ENCODE results near the gene ADAM17. TPM values are rescaled to one million over a fixed set of nuclear protein-coding genes. Genes with fewer than 3 reads are reported as not detected.

ADAM17 gene
- total and polyA plus RNA-seq, 10 of the 15 experiments (the other 5 are each of a cell fraction or from before 2014, with no cell fraction given), result 2.3 to 18.5 (median 13.4) TPM

- no peak for TF ChIP-seq USF1 (IDR thresholded peaks at IDR 0.05; ENCODE audit: borderline replicate concordance, extremely low read length, insufficient read depth, low read depth, low read length)
- TF ChIP-seq NR2F1 (conservative IDR thresholded peaks at IDR 0.05), result no peak
- no peak for TF ChIP-seq BMI1 (IDR thresholded peaks at IDR 0.05; ENCODE audit: borderline replicate concordance)
Observed at GRCh38 chr2:9592699-9593098, 37.1 kb upstream of the ADAM17 start (continued).

GRCh38 chr2:9590641-9591040 lies 35.0 kb upstream of the ADAM17 start:
- ChIA-PET CTCF (interaction anchor here (0.9 to 1.5 kb wide), 2 partner anchors 15 to 65 kb away, joined by 3 read pairs; no protein-coding TSS in a partner anchor), SMC1A (ENCODE audit: uncharacterized antibody, unreplicated experiment) (interaction anchor here (1.6 to 2.9 kb wide), 2 partner anchors 11 to 27 kb away, joined by 5 to 9 read pairs; no protein-coding TSS in a partner anchor), RAD21 (ENCODE audit: unreplicated experiment) (interaction anchor here (0.7 kb wide), 1 partner anchor 34 kb away, joined by 5 read pairs; no protein-coding TSS in a partner anchor), POLR2A (interaction anchor here (0.6 kb wide), 1 partner anchor 12 kb away, joined by 3 read pairs; no protein-coding TSS in a partner anchor)
- no peak for DNase-seq (ENCODE audit: low read depth, low spot score)
- intact Hi-C loops (cut with micrococcal nuclease; ENCODE audit: unreplicated experiment), result no loop called here
- no peak for FAIRE-seq
- Histone ChIP-seq H3K79me2 (ENCODE audit: control insufficient read depth, insufficient read depth, low read length) (peaks cover 20% of the 10 kb centered on the region), H3K27me3 (replicated peaks in 1 of 2; ENCODE audit: control insufficient read depth in 2 of 2, insufficient read depth in 2 of 2, low read length in 1 of 2) (no peaks in the 10 kb centered on the region), H3K27ac (ENCODE audit: control insufficient read depth, insufficient read depth) (no peak overlapping the region), H3K4me1 (ENCODE audit: control insufficient read depth, insufficient read depth, low read length) (peaks cover 7% of the 10 kb centered on the region; the same call in 1 of the 2 replicates), H4K20me1 (ENCODE audit: control insufficient read depth, insufficient read depth) (no peaks in the 10 kb centered on the region), H3K4me3 (no peak overlapping the region), H3K36me3 (ENCODE audit: control insufficient read depth in 2 of 2, insufficient read depth in 2 of 2, low read length in 1 of 2) (peaks cover 0 to 21% of the 10 kb centered on the region in 2 experiments), H3K4me2 (ENCODE audit: control insufficient read depth, insufficient read depth) (no peak overlapping the region), H3K9me3 (replicated peaks; ENCODE audit: control insufficient read depth, insufficient read depth, low read length) (no peaks in the 10 kb centered on the region), H2AFZ (ENCODE audit: control insufficient read depth, low read depth, low read length) (no peak overlapping the region), H3K9ac (ENCODE audit: control insufficient read depth, insufficient read depth, low read length) (no peak overlapping the region)
- WGBS (ENCODE audit: insufficient coverage, insufficient replicate concordance, low lambda C conversion rate, missing lambda C conversion rate), result 49% methylated on average over 3 of the region's 3 CpGs
- in situ Hi-C loops (cut with MboI), result no loop called here
- TF ChIP-seq NBN (IDR thresholded peaks at IDR 0.05) (no peak), ZNF217 (IDR thresholded peaks at IDR 0.05) (no peak), YY1 (IDR thresholded peaks at IDR 0.05; ENCODE audit: low read depth, low read length) (no peak), GATAD2B (conservative IDR thresholded peaks at IDR 0.05; ENCODE audit: low read depth) (no peak), POU2F2 (IDR thresholded peaks at IDR 0.05; ENCODE audit: borderline replicate concordance, low read depth, low read length) (no peak), IKZF1 (conservative IDR thresholded peaks at IDR 0.05) (no peak), ATF3 (IDR thresholded peaks at IDR 0.05; ENCODE audit: borderline replicate concordance, extremely low read depth, low read depth, low read length) (no peak), EGR1 (IDR thresholded peaks at IDR 0.05; ENCODE audit: borderline replicate concordance in 1 of 2, low read depth in 2 of 2, low read length in 2 of 2) (no peak), EP300 (IDR thresholded peaks at IDR 0.05; ENCODE audit: borderline replicate concordance in 1 of 2, control insufficient read depth in 1 of 2, low read depth in 2 of 2, low read length in 2 of 2) (no peak)
- ATAC-seq, result no peak
- no TSS peak for BruUV-seq (replicated peaks)

Measured in GM12878 (cell line).